HFFc6 (cell line): ENCODE results near the gene EFNB2. TPM values are rescaled to one million over a fixed set of nuclear protein-coding genes. Genes with fewer than 3 reads are reported as not detected.
A peak's percentile ranks its signal among the peaks of the same experiment; 100 is the strongest.

ENCODE experiments used
- DNase-seq: peaks from one replicate; pipeline ENCODE4 v3.0.0-alpha.2; 2018
- H3K27ac Mint-ChIP-seq: 2 replicates; pipeline ENCODE4 v1.8.0; 2020; ENCODE audit warnings: mild to moderate bottlenecking, mixed read lengths
- H3K27me3 Mint-ChIP-seq: 2 replicates; pipeline ENCODE4 v1.8.0; 2021; ENCODE audit warnings: mild to moderate bottlenecking, moderate library complexity, mixed read lengths; ENCODE audit not compliant: insufficient read depth
- H3K36me3 Mint-ChIP-seq: 2 replicates; pipeline ENCODE4 v1.8.0; 2021; ENCODE audit warnings: low read depth, mixed read lengths
- H3K4me1 Mint-ChIP-seq: 2 replicates; pipeline ENCODE4 v1.8.0; 2020; ENCODE audit warnings: low read depth, mixed read lengths
- H3K4me3 Mint-ChIP-seq: 2 replicates; pipeline ENCODE4 v1.8.0; 2020; ENCODE audit warnings: mild to moderate bottlenecking, moderate library complexity, mixed read lengths
- H3K9me3 Mint-ChIP-seq: 2 replicates; pipeline ENCODE4 v1.8.0; 2020; ENCODE audit warnings: mild to moderate bottlenecking, mixed read lengths
- total RNA-seq, 6 experiments: library from RNA; stranded (reverse); fragmentation: NEBNext Ultra II Directional; extraction: Animal tissue kit (Norgen Biotek cat#: 25700); gene quantifications; 2 replicates in 1 of 6; 3 replicates in 5 of 6; pipeline ENCODE4 v1.2.3, GENCODE V29; 2021
- TF ChIP-seq, protein P1 (sequence below): fragments of 200-600 bp; sonication (generic); IDR thresholded peaks from 2 replicates; pipeline ENCODE4 v1.5.0; 2021; ENCODE audit warnings: antibody characterized with exemption, mild to moderate bottlenecking

The EFNB2 gene
- total RNA-seq, 6 experiments from 2014 or later, result 8.1 to 32.5 (median 30.6) TPM

GRCh38 chr13:106522898-106523525 is 12.4 kb downstream of the EFNB2 start:
- Mint-ChIP-seq H3K27me3 (peaks cover 2% of the 10 kb centered on the region; the same call in 1 of the 2 replicates), H3K4me3 (no peak overlapping the region; the same call in 1 of the 2 replicates), H3K4me1 (peaks cover 31% of the 10 kb centered on the region), H3K27ac (peak overlapping the region; percentile 18; the same call in 1 of the 2 replicates), H3K9me3 (no peaks in the 10 kb centered on the region), H3K36me3 (no peaks in the 10 kb centered on the region; the same call in 1 of the 2 replicates)
- TF ChIP-seq, protein P1, sequence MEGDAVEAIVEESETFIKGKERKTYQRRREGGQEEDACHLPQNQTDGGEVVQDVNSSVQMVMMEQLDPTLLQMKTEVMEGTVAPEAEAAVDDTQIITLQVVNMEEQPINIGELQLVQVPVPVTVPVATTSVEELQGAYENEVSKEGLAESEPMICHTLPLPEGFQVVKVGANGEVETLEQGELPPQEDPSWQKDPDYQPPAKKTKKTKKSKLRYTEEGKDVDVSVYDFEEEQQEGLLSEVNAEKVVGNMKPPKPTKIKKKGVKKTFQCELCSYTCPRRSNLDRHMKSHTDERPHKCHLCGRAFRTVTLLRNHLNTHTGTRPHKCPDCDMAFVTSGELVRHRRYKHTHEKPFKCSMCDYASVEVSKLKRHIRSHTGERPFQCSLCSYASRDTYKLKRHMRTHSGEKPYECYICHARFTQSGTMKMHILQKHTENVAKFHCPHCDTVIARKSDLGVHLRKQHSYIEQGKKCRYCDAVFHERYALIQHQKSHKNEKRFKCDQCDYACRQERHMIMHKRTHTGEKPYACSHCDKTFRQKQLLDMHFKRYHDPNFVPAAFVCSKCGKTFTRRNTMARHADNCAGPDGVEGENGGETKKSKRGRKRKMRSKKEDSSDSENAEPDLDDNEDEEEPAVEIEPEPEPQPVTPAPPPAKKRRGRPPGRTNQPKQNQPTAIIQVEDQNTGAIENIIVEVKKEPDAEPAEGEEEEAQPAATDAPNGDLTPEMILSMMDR, result no peak
- no peak for DNase-seq

DNA sequence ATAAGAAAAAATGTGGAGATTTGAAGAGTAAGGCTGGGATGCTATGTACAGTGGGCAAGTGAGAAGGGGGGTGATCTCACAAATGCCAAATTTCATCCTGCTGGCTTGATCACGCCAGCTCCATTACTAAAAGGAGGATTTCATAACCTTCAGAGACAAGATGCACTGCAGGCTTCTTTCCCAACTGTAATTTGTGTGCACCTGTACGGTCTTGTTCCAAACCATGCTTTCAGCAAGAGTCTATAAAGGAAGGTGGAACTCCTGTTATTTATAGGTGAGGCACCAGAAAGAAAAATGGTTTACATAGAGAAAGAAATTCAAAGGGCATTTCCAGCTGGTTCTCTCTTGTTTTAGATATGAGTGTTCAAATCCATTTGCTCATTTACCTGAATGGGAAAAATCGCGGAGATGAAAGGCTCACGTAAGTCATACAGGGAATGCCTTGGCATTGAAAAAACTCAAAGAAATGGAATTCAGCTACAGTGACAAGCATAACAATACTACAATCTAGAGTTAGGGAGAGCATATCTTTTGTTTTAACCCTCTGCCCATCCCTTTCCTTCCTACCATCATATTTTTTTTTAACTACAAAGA is 13.3 kb downstream of the EFNB2 start:
- peaks cover 4% of the 10 kb centered on the region; the same call in 1 of the 2 replicates for H3K36me3 Mint-ChIP-seq
- TF ChIP-seq, protein P1, result no peak

DNA sequence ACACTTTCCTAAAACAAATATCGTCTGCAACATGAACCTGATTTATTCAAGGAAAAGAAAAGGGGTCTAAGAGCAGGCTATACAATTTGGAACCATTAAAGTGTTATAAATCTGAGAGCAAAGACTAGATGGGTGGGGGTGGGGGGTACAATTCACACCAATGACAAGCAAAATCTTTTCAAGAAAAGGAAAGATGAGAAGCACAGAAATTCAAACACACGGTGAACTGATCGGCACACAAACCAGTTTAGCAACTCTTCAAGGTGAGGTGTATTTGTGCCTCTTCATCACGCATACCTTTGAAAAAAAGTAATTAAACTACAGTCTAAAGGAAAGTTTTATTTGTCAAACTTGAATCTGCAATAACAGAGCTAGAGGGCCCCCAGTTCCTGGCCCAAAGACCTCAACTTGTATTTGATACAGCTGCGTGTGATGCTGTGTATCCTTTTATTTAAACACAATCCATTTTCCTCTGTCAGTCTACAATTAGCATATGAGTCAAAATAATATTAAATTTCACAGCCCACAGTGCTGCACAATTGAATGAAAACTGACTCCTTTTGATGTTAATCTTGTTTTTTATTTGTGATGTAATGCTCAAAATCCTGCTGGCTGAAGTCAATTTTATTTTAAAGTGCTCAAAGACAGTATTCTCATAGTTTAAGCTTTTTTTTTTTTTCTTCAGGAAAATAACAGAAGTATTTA is 14.2 kb downstream of the EFNB2 start:
- Mint-ChIP-seq H3K27ac (no peak overlapping the region; the same call in 1 of the 2 replicates), H3K9me3 (no peaks in the 10 kb centered on the region), H3K36me3 (peaks cover 7% of the 10 kb centered on the region; the same call in 1 of the 2 replicates), H3K4me3 (no peak overlapping the region), H3K4me1 (peaks cover 31% of the 10 kb centered on the region), H3K27me3 (0 out of 2 replicates have a peak, but pooled peaks cover under 1% of the 10 kb centered on the region)
- TF ChIP-seq, protein P1, result no peak
- no peak for DNase-seq

More for the DNA sequence above, 13.3 kb downstream of the EFNB2 start:
- Mint-ChIP-seq H3K4me1 (peaks cover 31% of the 10 kb centered on the region), H3K4me3 (no peak overlapping the region), H3K27me3 (peaks cover 2% of the 10 kb centered on the region; the same call in 1 of the 2 replicates), H3K9me3 (no peaks in the 10 kb centered on the region), H3K27ac (no peak overlapping the region; the same call in 1 of the 2 replicates)
- DNase-seq, result no peak

DNA sequence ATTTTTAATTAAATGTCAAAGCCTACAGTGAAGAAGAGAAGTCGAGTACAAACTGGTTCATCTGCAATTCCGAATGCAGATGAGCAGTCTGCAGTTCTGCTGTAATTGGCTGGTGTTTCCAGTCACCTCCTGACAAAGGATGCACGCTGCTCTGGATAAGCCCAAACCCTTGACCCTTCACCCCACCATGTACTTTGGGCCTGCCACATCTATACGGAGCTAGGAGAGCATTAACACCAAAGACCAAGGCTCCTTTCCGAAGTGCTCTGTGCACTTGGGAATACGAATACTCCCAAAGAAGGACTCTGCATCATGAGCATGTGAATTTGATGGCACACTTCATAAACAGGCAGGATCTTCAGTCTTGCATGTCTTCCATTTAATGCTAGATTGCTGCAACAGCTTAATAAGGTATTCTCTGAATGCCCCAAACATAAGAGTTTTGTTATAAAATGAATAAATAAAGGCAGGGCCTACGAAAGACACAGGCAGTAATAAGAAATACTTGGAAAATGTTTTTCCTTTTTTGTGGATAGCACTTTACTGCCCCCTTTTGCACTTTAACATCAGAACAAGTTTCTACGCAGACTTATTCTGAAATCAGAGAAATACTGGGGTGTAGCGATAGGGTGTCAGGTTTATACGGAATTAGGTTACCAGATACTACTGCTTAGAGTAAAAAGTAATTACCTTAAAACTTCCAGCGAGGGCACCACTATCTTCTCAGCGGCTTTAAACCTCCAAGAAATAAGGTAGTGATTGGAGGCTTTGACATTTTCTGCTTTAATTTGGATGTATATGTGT is 15.0 kb downstream of the EFNB2 start:
- Mint-ChIP-seq H3K4me3 (no peak overlapping the region), H3K27ac (peak overlapping the region; percentile 10; the same call in 1 of the 2 replicates), H3K4me1 (peaks cover 31% of the 10 kb centered on the region)

More for the DNA sequence above, 15.0 kb downstream of the EFNB2 start:
- peak; percentile 22 for DNase-seq
- peaks cover 7% of the 10 kb centered on the region; the same call in 1 of the 2 replicates for H3K36me3 Mint-ChIP-seq
- 0 out of 2 replicates have a peak, but pooled peaks cover 2% of the 10 kb centered on the region for H3K27me3 Mint-ChIP-seq
- TF ChIP-seq, protein P1, result peak; percentile 72
- H3K9me3 Mint-ChIP-seq, result no peaks in the 10 kb centered on the region
